GM12878 (cell line): Measurements from ENCODE around the gene CAPN8. TPM values are rescaled to one million over a fixed set of nuclear protein-coding genes. Genes with fewer than 3 reads are reported as not detected.

Experiments used
- ATF3 ChIP-seq: IDR thresholded peaks from 2 replicates; pipeline ENCODE4 v1.6.1; 2011; ENCODE audit warnings: low read depth, mild to moderate bottlenecking, low read length, moderate library complexity, borderline replicate concordance; ENCODE audit errors: extremely low read depth
- BCLAF1 ChIP-seq: fragments of 450-650 bp; IDR thresholded peaks from 2 replicates; pipeline ENCODE4 v1.6.1; 2017; ENCODE audit warnings: antibody characterized with exemption, mild to moderate bottlenecking, moderate library complexity
- CBFB ChIP-seq: IDR thresholded peaks from 2 replicates; pipeline ENCODE4 v1.6.1; 2016; ENCODE audit warnings: antibody characterized with exemption, low read depth
- CUX1 ChIP-seq: IDR thresholded peaks from 2 replicates; pipeline ENCODE4 v1.6.1; 2012; ENCODE audit warnings: improper control_type of control experiment, low read depth, low read length; ENCODE audit not compliant: insufficient replicate concordance
- ELK1 ChIP-seq: IDR thresholded peaks from 2 replicates; pipeline ENCODE4 v1.6.1; 2012; ENCODE audit warnings: low read depth, low read length, improper control_type of control experiment
- FOXK2 ChIP-seq: fragments of 450-650 bp; IDR thresholded peaks from 2 replicates; pipeline ENCODE4 v1.6.1; 2017; ENCODE audit warnings: mild to moderate bottlenecking, moderate library complexity
- MTA3 ChIP-seq: IDR thresholded peaks from 2 replicates; pipeline ENCODE4 v1.6.1; 2012; ENCODE audit warnings: low read length, inconsistent platforms, borderline replicate concordance
- MXI1 ChIP-seq: fragments of 150-350 bp; IDR thresholded peaks from 2 replicates; pipeline ENCODE4 v1.6.1; 2011; ENCODE audit warnings: low read depth, mild to moderate bottlenecking, inconsistent platforms, low read length, improper control_type of control experiment
- PAX5 ChIP-seq: IDR thresholded peaks from 2 replicates; pipeline ENCODE4 v1.6.1; 2011; ENCODE audit warnings: low read depth, low read length, borderline replicate concordance
- RAD21 ChIP-seq: IDR thresholded peaks from 2 replicates; pipeline ENCODE4 v1.6.1; 2011; ENCODE audit warnings: mild to moderate bottlenecking, low read depth, low read length, moderate library complexity; ENCODE audit not compliant: insufficient read depth
- RB1 ChIP-seq: fragments of 450-650 bp; formaldehyde crosslinking; IDR thresholded peaks from 2 replicates; pipeline ENCODE4 v1.6.1; 2017; ENCODE audit warnings: mild to moderate bottlenecking, borderline replicate concordance
- RFX5 ChIP-seq: IDR thresholded peaks from 2 replicates; pipeline ENCODE4 v1.6.1; 2011; ENCODE audit warnings: low read depth, low read length, improper control_type of control experiment
- SMAD5 ChIP-seq: IDR thresholded peaks from 2 replicates; pipeline ENCODE4 v1.6.1; 2016; ENCODE audit warnings: antibody characterized with exemption, low read depth
- SPI1 ChIP-seq: IDR thresholded peaks from 2 replicates; pipeline ENCODE4 v1.6.1; 2011; ENCODE audit warnings: low read depth, mild to moderate bottlenecking, low read length, moderate library complexity, borderline replicate concordance; ENCODE audit not compliant: insufficient read depth
- ZNF592 ChIP-seq: fragments of 450-650 bp; IDR thresholded peaks from 2 replicates; pipeline ENCODE4 v1.6.1; 2017; ENCODE audit warnings: mild to moderate bottlenecking, moderate library complexity
- polyA plus RNA-seq, 11 experiments: library from polyadenylated mRNA; depleted of rRNA in 4 of 11; unstranded in 6 of 11; stranded (reverse) in 5 of 11; fragments of >200 nt; fragmentation: Nextera tagmentation in 4 of 11; fragmentation: Illumina TruSeq in 1 of 11; extraction: Ambion mirVana in 4 of 11; extraction: Trizol in 1 of 11; gene quantifications; 1 replicate in 1 of 11; 2 replicates in 10 of 11; pipeline versions ENCODE4 v1.2.1 to v1.2.3, GENCODE V29; 2011 to 2016; ENCODE audit warnings: inconsistent platforms in 2 of 11, missing spikeins in 2 of 11, low read depth in 1 of 11
- total RNA-seq, 4 experiments: library from RNA; depleted of rRNA in 3 of 4; stranded (reverse); fragments of >200 nt in 3 of 4; fragmentation: Illumina TruSeq in 1 of 4; extraction: Trizol in 1 of 4; gene quantifications; 2 replicates each; pipeline versions ENCODE4 v1.2.1 to v1.2.3, GENCODE V29; 2013 to 2021

The CAPN8 gene
- total and polyA plus RNA-seq, 10 of the 15 experiments (the other 5 are each of a cell fraction or from before 2014, with no cell fraction given), result 6.4 to 30.7 (median 12.3) TPM

GRCh38 chr1:223621312-223621734 lies 44.2 kb downstream of the CAPN8 start (continued):
- TF ChIP-seq RAD21 (peak; percentile 2; the same call in 1 of the 2 replicates), BCLAF1 (no peak), RFX5 (no peak), PAX5 (peak; percentile 72; the same call in 1 of the 2 replicates), MXI1 (peak; percentile 54; the same call in 1 of the 2 replicates), CUX1 (no peak), ATF3 (no peak), MTA3 (no peak), ELK1 (no peak), SMAD5 (no peak), FOXK2 (no peak), RB1 (no peak), CBFB (0 out of 2 replicates have a peak, but pooled peaks have one; percentile 44), ZNF592 (0 out of 2 replicates have a peak, but pooled peaks have one; percentile 11), SPI1 (peak; percentile 81)
